Liver (tissue), 3 donors: Measurements from ENCODE around the gene TGIF2.
"Not testable (repeated sequence)": the region's sequence is repeated elsewhere in the genome, so short reads cannot be mapped to it uniquely, and the experiment has no call there.

Experiments
- CTCF ChIP-seq: fragments of 150-350 bp; IDR thresholded peaks from 2 replicates; pipeline ENCODE4 v1.5.1; 2017; ENCODE audit warnings: improper control_type of control experiment, low read depth, low read length; ENCODE audit not compliant: missing input control
- GABPA ChIP-seq, 2 donors: IDR thresholded peaks in 1 of 2; conservative IDR thresholded peaks in 1 of 2; 2 replicates each; pipeline ENCODE4 v1.6.1; 2016; ENCODE audit warnings: antibody characterized with exemption in 2 of 2, mild to moderate bottlenecking in 1 of 2, moderate library complexity in 1 of 2
- MAX ChIP-seq: IDR thresholded peaks from 2 replicates; pipeline ENCODE4 v1.6.1; 2016; ENCODE audit warnings: antibody characterized with exemption
- RAD21 ChIP-seq, 2 donors: IDR thresholded peaks; 2 replicates each; pipeline ENCODE4 v1.6.1; 2016; ENCODE audit warnings: antibody characterized with exemption in 2 of 2, mild to moderate bottlenecking in 2 of 2
- REST ChIP-seq: IDR thresholded peaks from 2 replicates; pipeline ENCODE4 v1.6.1; 2016; ENCODE audit warnings: antibody characterized with exemption, mild to moderate bottlenecking
- TAF1 ChIP-seq: conservative IDR thresholded peaks from 2 replicates; pipeline ENCODE4 v1.6.1; 2016; ENCODE audit warnings: antibody characterized with exemption, mild to moderate bottlenecking
- YY1 ChIP-seq: IDR thresholded peaks from 2 replicates; pipeline ENCODE4 v1.6.1; 2016; ENCODE audit warnings: antibody characterized with exemption, mild to moderate bottlenecking
- ZBTB33 ChIP-seq: IDR thresholded peaks from 2 replicates; pipeline ENCODE4 v1.6.1; 2016; ENCODE audit warnings: antibody characterized with exemption
- donor health status: healthy.
- donor health status: healthy.

GRCh38 chr20:36638876-36639400 is 65.5 kb downstream of the TGIF2 start:
- not testable (repeated sequence) for TF ChIP-seq RAD21 (IDR thresholded peaks at IDR 0.05); CTCF; GABPA (IDR thresholded peaks at IDR 0.05 in 1 of 2, conservative IDR thresholded peaks at IDR 0.05 in 1 of 2); ZBTB33; MAX; REST; TAF1; YY1
